GM20431 (cell line): ENCODE data around the gene IER3.

Experiments
- in situ Hi-C: fragments of 300-500 bp; cut with MseI, MboI; formaldehyde crosslinking; loops from one replicate; pipeline ENCODE4 v1.15.0; 2020; ENCODE audit warnings: low sequenced_read_pairs; ENCODE audit not compliant: unreplicated experiment

IER3 gene

DNA sequence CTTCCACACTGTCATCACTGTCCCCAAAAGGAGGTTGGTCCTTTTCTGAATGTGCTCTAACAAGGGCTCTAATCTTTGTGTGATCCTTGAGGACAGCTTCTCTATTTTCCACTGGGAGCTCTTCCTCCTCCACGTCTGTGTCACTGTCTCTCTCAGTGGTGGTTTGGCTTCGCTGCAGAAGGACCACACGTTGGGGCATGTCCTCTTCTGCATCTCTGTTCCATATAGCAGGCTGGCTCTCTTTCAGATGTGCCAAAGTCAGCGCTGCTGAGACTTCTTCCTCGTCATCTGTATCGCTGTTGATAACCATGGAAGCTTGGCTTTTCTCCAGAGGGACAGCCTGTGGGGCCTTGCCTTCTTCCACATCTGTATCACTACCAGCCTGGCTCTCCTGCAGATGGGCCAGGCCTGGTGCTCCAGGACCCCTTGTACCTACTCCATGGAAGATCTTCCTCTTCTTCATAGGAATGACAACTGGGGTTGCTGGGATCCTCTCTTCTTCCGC lies 31.9 kb downstream of the IER3 start:
- in situ Hi-C loops, result no loop called here

DNA sequence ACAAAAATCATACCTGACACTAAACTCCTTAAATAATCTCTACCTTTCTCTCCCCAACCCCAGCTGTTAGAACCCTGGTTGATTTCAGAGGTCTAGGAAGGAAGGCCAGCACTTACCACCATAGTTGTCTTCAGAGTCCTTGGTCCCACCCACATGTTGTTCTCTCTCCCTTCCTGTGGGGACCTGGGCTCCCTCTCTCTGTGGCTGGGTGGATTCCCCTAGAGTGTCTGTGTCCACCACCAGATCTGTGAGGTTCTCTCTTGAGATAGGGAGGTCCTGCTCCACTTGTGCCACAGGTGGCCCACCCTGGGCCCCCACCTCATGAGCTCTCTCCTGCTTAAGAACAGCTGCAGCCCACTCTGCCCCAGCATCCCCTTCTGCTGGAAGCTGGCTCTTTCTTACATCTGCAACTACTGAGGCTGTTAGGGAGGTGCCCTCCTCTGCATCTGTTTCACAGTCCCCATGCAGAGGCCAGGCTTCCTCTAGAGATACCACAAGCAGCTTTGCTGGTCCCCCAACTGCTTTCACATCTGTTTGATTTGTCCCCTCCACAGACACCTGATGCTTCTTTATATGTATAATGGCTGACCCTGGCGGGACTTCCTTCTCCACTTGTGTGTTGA lies 32.5 kb downstream of the IER3 start:
- in situ Hi-C loops, result no loop called here

DNA sequence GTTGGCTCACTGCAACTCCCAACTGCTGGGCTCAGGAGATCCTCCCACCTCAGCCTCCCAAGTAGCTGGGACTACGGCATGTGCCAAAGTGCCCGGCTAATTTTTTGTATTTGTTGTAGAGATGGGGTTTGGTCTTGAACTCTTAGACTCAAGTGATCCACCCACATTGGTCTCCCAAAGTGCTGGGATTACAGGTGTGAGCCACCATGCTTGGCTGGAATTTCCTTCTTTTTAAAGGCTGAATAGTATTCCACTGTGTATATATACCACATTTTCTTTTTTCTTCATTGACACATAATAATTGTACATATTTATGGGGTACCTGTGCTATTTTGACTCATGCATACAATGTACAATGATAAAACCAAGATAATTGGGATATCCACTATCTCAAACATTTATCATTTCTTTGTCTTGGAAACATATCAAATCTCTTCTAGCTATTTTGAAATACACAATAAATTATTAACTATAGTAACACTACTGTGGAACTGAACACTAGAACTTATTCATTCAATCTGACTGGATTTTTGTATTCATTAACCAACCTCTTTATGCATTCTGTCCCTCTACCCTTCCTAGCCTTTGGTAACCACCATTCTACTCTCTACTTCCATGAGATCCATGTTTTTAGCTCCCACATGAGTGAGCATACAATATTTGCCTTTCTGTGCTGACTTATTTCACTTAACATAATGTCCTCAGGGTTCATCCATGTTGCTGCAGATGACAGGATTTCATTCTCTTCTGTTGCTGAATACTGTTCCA lies 35.1 kb downstream of the IER3 start:
- in situ Hi-C loops, result no loop called here

DNA sequence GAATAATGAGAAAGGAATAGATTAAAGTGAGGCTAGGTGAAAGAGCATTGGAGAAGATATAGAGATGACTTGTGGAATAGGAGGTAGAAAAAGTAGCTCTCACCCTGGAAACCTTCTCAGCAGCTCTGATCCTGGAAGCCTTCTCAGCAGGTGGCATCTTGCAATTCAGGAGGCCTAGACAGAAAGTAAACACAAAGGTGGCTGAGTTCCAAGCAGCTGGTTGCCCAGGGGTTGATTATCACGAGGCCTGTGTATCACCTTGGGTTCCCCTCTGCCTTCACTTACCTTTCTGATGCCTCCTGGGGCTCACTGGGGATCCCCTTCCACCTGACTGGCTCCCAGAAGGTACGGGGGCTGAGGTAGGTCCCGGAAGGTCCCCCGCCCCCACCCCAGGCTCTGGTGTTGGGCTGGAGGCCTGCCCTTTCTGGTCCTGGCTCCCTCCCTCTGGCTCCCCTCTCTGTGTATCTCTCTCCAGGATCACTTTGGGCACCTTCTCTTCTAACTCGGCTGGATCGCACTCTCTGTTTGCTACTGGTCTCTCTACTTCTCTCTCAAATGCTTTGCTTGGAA lies 37.0 kb downstream of the IER3 start:
- in situ Hi-C loops, result no loop called here

DNA sequence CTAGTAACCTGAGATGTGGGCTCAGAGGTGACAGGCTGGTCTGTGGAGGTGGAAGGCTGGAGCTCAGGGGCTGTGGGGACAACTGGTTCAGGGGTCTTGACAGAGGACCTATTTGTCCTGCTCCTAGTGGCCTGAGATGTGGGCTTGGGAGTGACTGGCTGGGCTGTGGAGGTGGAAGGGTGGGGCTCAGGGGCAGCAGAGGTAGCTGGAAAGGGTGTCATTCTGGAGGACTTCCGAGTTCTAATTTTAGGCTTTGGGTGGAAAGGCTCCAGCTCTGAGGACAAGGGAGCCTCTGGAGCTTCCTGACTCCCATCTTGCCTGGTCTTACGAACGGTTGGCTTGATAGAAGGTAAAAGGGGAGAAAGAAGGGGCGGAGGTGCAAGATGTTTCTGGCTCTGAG lies 38.7 kb downstream of the IER3 start:
- in situ Hi-C loops, result no loop called here

DNA sequence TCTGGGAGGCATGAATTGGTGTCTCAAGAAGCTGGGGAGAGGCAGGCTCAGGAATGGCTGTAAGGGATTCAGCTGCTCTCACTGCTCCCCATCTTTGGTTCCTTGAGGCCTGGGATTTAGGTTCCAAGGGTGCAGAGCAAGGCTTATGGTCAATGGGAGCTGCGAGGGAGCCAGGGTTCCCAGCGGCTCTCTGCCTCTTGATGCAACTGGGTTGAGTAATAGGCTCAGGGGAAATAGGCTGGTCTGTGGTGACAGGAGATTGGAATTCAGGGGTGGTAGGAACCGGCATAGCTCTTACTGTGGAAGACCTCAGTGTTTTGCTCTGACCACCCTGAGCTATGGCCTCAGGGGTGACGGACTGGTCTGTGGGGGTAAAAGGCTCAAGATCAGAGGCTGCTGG lies 40.5 kb downstream of the IER3 start:
- in situ Hi-C loops, result no loop called here

DNA sequence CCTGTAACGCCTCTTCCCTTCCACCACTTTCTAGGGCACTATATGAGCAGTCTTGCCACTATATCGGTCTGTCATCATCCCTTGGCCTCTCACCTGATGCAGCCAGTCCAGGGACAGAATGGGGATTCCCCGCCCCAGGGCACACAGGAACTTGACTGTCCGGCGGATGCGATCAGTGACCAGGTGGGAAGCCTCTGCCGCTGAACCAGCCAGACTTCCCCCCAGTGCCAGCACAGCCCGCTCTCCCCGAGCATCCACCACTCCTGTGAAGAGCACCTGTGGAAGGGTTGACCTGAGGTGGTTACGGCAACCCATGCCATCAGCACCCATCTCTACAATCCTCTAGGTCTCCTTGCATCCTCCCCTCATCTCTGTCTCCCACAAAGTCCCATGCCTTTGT lies 41.3 kb downstream of the IER3 start:
- in situ Hi-C loops, result no loop called here

DNA sequence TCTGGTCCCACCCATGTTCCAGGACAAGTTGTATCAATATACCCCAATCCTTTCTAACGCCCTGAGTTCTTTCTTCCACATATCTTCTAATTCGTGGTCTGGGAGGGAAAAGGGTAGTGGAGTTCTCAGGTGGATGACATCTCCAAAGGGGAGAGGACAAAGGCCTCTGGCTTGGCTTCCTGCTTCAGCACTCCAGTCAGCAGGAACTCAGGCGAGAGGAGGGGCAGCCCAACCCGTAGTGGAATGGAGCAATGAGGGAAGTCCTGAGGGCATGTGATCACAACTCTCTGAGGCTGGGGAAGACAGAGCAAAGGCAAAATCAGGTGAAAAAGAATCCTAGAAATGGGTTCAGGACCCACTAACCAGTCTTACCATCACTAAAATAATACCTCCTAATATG lies 44.0 kb downstream of the IER3 start:
- in situ Hi-C loops, result no loop called here

DNA sequence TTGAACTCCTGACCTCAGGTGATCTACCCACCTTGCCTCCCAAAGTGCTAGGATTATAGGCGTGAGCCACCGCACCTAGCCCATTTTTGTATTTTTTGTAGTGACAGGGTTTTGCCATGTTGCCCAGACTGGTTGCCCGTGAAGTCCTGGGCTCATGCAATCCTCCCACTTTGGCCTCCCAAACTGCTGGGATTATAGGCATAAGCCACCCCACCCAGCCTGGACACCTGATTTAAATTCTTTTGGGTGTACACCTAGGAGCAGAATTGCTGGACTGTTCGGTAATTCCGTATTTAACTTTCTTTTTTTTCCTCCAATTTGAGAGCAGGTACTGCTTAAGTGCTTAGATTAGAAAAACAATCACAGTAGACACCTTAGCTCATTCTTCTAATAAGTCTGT lies 47.9 kb downstream of the IER3 start:
- in situ Hi-C loops, result no loop called here
